Measurements from ENCODE around the gene AHRR. TPM values are rescaled to one million over a fixed set of nuclear protein-coding genes. Genes with fewer than 3 reads are reported as not detected.

Gene AHRR
- total RNA-seq, 1 donor: 31.9 TPM

DNA sequence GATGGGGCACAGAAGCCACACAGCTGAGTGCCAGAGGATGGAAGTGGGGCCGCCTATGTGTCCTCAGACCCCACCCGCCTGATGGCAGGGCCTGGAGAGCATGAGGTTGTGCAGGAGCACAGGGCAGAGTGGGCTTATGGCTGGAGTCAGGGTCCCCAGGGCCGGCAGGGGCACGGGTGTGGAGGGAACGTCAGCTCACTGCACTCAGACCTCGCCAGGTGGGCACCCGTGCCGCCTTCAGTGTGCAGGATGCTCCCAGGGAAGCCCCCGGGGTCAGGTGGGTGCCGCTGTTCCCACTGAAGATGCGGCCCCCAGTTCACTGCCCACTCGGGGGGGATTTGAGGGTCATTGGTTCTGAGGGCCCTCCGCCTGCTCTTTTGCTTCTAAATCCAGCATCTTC lies 156.4 kb downstream of the AHRR start:
- TF ChIP-seq, protein P1, sequence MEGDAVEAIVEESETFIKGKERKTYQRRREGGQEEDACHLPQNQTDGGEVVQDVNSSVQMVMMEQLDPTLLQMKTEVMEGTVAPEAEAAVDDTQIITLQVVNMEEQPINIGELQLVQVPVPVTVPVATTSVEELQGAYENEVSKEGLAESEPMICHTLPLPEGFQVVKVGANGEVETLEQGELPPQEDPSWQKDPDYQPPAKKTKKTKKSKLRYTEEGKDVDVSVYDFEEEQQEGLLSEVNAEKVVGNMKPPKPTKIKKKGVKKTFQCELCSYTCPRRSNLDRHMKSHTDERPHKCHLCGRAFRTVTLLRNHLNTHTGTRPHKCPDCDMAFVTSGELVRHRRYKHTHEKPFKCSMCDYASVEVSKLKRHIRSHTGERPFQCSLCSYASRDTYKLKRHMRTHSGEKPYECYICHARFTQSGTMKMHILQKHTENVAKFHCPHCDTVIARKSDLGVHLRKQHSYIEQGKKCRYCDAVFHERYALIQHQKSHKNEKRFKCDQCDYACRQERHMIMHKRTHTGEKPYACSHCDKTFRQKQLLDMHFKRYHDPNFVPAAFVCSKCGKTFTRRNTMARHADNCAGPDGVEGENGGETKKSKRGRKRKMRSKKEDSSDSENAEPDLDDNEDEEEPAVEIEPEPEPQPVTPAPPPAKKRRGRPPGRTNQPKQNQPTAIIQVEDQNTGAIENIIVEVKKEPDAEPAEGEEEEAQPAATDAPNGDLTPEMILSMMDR (IDR thresholded peaks at IDR 0.05; ENCODE audit: insufficient read depth, low read length): no peak
- DNase-seq (ENCODE audit: low read depth): no peak
- H3K4me3 ChIP-seq (ENCODE audit: low read depth, low read length): no peak overlapping the region

DNA sequence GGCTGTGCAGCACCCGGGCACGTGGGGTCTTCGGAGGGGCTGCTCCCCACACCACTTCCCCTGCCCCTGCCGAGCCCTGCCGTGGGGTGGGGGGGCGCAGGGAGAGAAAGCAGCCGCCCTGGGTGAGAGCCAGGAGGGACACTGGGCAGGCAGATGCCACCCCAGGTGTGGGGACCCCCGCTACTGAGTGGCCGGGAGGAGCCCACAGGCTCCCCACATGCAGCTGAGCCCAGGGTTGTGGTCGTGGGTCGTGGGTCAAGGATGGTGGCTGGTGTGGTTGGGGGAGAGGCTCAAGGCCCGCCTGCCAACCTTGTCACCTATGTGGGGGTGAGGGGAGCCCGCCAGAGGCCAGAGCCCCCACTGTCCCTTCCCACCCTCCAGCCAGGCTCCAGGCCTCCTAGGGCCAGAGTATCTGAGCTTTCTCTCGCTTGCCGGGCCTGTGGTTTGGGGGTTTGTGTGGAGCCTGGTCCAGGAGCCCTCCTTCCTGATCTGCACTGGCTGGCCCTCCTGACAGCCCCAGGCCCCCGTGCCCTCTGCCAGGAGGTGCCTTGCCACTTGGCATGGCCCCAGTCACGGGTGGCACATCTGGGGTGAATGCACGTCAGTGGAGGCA lies 157.0 kb downstream of the AHRR start:
- TF ChIP-seq, protein P1 (IDR thresholded peaks at IDR 0.05; ENCODE audit: insufficient read depth, low read length): no peak
- DNase-seq (ENCODE audit: low read depth): no peak
- no peak overlapping the region for H3K4me3 ChIP-seq (ENCODE audit: low read depth, low read length)

DNA sequence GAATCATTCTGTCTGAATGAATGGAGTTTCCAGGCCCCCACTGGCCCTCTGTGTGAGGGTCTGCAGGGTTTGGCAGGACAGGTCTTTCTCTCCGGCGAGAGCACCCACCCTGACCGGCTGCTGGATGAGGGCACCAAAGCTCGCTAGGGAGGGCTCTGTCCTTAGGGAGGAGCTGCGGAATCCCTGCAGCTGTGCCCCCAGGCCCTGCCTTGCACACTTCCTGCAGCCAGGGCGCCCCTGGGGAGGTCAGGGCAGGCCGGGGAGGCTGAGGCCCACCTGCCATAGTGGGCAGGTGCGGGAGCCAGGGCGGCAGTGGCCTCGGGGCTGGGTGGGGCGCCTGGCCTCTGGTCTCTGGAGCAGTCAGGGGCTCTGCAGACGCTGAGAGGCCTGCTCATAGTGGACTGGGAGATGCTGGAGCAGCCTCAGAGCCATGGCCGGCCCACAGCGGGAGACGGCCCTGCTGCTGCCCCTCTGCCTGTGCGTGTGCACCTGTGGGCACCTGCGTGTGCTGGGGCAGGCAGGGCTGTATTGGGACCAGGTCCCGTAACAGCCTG lies 157.5 kb downstream of the AHRR start:
- H3K4me3 ChIP-seq (ENCODE audit: low read depth, low read length): no peak overlapping the region
- DNase-seq (ENCODE audit: low read depth): no peak
- TF ChIP-seq, protein P1 (IDR thresholded peaks at IDR 0.05; ENCODE audit: insufficient read depth, low read length): no peak

DNA sequence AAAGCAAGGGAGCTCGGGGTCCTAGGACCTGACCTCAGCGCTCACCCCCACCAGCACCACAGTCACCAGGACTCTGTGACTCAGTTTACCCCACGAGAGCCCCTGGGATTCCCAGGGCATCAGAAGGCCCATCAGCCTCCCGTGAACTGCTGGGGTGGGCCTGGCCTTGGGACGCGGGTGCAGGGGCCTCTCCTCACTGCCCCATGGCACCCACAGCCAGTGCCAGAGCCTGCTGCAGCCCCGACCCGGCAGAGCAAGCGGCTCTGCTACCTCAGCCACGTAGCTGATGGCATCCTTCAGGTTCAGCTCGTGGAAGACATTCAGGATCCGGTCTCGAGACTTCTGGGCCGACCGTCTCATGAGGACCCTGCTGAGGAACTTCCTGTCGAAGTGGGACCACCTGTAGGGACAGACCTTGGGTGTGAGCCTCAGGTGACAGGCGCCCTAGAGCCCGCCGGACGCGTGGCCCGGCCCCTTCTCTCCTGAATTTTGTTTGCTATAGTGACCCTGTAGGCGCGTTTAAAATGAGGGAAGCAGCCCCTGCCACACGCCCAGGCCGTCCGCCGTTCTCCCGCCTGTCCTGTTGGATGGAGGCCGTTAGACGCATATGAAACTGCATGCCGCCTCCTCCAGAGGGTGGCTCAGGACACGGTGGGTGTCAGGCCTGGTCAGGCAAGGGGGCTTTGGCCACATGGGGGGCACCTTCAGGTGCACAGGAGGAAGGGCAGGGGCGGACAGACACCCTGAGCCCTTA lies 158.2 kb downstream of the AHRR start:
- H3K4me3 ChIP-seq (ENCODE audit: low read depth, low read length): no peak overlapping the region
- no peak for DNase-seq (ENCODE audit: low read depth)
- TF ChIP-seq, protein P1 (IDR thresholded peaks at IDR 0.05; ENCODE audit: insufficient read depth, low read length): no peak

DNA sequence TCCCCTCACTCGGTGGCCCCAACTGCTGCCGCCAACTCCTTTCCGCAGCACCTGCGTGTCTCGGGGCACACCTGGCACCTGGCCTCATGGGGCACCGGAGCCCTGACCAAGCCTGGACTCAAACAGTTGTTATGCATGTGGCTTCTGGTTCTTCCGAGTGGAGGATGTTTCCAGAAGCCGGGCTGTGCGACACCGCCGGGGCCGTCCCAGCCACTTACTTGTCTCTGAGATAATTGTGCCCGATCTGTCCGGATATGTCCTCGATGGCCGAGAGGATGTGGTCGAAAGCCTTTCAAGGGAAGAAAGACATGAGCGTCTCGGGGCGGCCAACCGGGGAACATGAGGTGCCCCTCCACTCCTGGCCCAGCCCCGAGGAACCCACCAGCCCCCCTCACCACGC lies 159.8 kb downstream of the AHRR start:
- DNase-seq (ENCODE audit: low read depth): no peak
- TF ChIP-seq, protein P1 (IDR thresholded peaks at IDR 0.05; ENCODE audit: insufficient read depth, low read length): no peak
- no peak overlapping the region for H3K4me3 ChIP-seq (ENCODE audit: low read depth, low read length)

DNA sequence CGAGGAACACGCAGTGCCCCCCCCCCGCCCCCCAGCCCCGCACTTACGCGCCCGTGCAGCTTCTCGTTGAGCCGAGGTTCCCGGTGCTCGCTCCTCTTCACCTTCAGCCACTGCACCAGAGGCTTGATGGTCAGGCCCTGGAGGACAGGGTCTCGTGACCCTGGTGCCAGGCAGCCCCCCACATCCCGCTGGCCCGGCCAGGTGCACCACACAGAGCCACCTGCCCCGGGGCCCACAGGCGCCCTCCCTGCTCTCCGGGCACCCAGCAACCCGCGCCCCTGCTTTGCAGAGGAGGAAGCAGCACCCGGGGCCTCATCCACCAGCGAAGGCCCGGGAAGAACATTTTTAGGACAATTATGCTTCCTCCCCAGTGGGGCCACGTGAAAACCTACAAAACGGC lies 160.5 kb downstream of the AHRR start:
- DNase-seq (ENCODE audit: low read depth): no peak
- TF ChIP-seq, protein P1 (IDR thresholded peaks at IDR 0.05; ENCODE audit: insufficient read depth, low read length): no peak
- H3K4me3 ChIP-seq (ENCODE audit: low read depth, low read length): no peak overlapping the region

Measured in fibroblast of the aortic adventitia (primary cell).